GM20000 (cell line): ENCODE data around the gene TMEM165.

Source experiments
- DNase-seq: peaks from one replicate; pipeline ENCODE4 v3.0.0; 2012; ENCODE audit warnings: low spot score
- CTCF ChIP-seq: IDR thresholded peaks from 2 replicates; pipeline ENCODE4 v1.5.1; 2012; ENCODE audit warnings: mild to moderate bottlenecking, control low read depth; ENCODE audit errors: extremely low read depth, missing control alignments

The TMEM165 gene

GRCh38 chr4:55458611-55459010 is 62.9 kb downstream of the TMEM165 start:
- no peak for DNase-seq
- no peak for TF ChIP-seq CTCF

- no peak for TF ChIP-seq CTCF
- no peak for DNase-seq
Measured at GRCh38 chr4:55466001-55466400, 70.2 kb downstream of the TMEM165 start.

DNA sequence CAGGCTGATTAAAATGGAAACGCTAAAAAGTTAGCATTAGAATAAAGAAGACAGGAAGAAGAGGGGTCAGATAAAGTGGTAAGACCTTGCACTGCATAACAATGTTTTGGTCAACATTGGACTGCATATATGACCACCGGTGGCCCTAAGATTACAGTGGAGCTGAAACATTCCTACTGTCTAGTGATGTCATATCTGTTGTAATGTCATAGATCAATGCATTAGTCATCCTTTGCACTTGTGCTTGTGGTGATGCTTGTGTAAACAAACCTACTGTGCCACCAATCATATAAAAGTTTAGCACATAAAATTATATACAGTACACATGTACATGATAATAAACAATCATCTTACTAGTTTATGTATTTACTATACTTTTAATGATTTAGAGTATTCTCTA is 73.0 kb downstream of the TMEM165 start:
- DNase-seq, result no peak
- TF ChIP-seq CTCF, result no peak

- DNase-seq, result no peak
- no peak for TF ChIP-seq CTCF
Measured at GRCh38 chr4:55469979-55470378, 74.2 kb downstream of the TMEM165 start.
